Effector memory CD4-positive, alpha-beta T cell (primary cell): ENCODE data around the gene ETV3.
"Not testable (repeated sequence)": the region's sequence is repeated elsewhere in the genome, so short reads cannot be mapped to it uniquely, and the experiment has no call there.

Source experiments
- DNase-seq, 3 donors: peaks; one replicate each; pipeline ENCODE4 v3.0.0-alpha.2; 2020
- H3K27ac ChIP-seq: 2 replicates; pipeline ENCODE4 v1.7.0; 2013; ENCODE audit warnings: mild to moderate bottlenecking, low read length, moderate library complexity; ENCODE audit not compliant: insufficient read depth, poor library complexity, severe bottlenecking
- H3K27me3 ChIP-seq: replicated peaks from 2 replicates; pipeline ENCODE4 v1.7.0; 2013; ENCODE audit warnings: mild to moderate bottlenecking, low read length; ENCODE audit not compliant: insufficient read depth, control insufficient read depth, poor library complexity, severe bottlenecking
- H3K36me3 ChIP-seq: 2 replicates; pipeline ENCODE4 v1.7.0; 2013; ENCODE audit warnings: mild to moderate bottlenecking, low read length, moderate library complexity; ENCODE audit not compliant: control insufficient read depth, insufficient read depth
- H3K4me1 ChIP-seq: 2 replicates; pipeline ENCODE4 v1.7.0; 2013; ENCODE audit warnings: low read length, mild to moderate bottlenecking; ENCODE audit not compliant: control insufficient read depth, insufficient read depth, poor library complexity, severe bottlenecking
- H3K4me3 ChIP-seq: 2 replicates; pipeline ENCODE4 v1.7.0; 2013; ENCODE audit warnings: low read length, low read depth, mild to moderate bottlenecking; ENCODE audit not compliant: insufficient read depth, poor library complexity, severe bottlenecking
- H3K9me3 ChIP-seq: 2 replicates; pipeline ENCODE4 v1.7.0; 2013; ENCODE audit warnings: mild to moderate bottlenecking, low read length, moderate library complexity; ENCODE audit not compliant: control insufficient read depth

Gene ETV3

GRCh38 chr1:157176016-157176415, 37.8 kb upstream of the ETV3 start:
- Histone ChIP-seq H3K4me1 (no peaks in the 10 kb centered on the region), H3K9me3 (no peaks in the 10 kb centered on the region), H3K4me3 (no peak overlapping the region), H3K27me3 (no peaks in the 10 kb centered on the region), H3K27ac (no peak overlapping the region), H3K36me3 (no peaks in the 10 kb centered on the region)
- DNase-seq: no peak

- Histone ChIP-seq H3K27ac (no peak overlapping the region), H3K4me1 (no peaks in the 10 kb centered on the region), H3K36me3 (no peaks in the 10 kb centered on the region), H3K27me3 (no peaks in the 10 kb centered on the region), H3K9me3 (no peaks in the 10 kb centered on the region), H3K4me3 (no peak overlapping the region)
- DNase-seq: no peak
Measured at GRCh38 chr1:157173900-157174410, 35.8 kb upstream of the ETV3 start.

- not testable (repeated sequence) for H3K27me3 ChIP-seq
Measured at GRCh38 chr1:157173241-157173640, 35.0 kb upstream of the ETV3 start.

GRCh38 chr1:157172591-157172990, 34.4 kb upstream of the ETV3 start:
- not testable (repeated sequence) for H3K27me3 ChIP-seq, H3K9me3 ChIP-seq, H3K36me3 ChIP-seq, H3K4me1 ChIP-seq, DNase-seq, H3K27ac ChIP-seq, H3K4me3 ChIP-seq

More at GRCh38 chr1:157173241-157173640, 35.0 kb upstream of the ETV3 start:
- not testable (repeated sequence) for H3K4me1 ChIP-seq, H3K27ac ChIP-seq, H3K36me3 ChIP-seq, H3K9me3 ChIP-seq, H3K4me3 ChIP-seq, DNase-seq

GRCh38 chr1:157171903-157172503, 33.8 kb upstream of the ETV3 start:
- not testable (repeated sequence) for H3K9me3 ChIP-seq, H3K4me3 ChIP-seq, H3K4me1 ChIP-seq

GRCh38 chr1:157170677-157171515, 32.7 kb upstream of the ETV3 start:
- Histone ChIP-seq H3K27me3 (no peaks in the 10 kb centered on the region), H3K4me1 (no peaks in the 10 kb centered on the region), H3K36me3 (no peaks in the 10 kb centered on the region), H3K27ac (no peak overlapping the region), H3K4me3 (no peak overlapping the region), H3K9me3 (no peaks in the 10 kb centered on the region)
- DNase-seq: no peak

More at GRCh38 chr1:157171903-157172503, 33.8 kb upstream of the ETV3 start:
- H3K27ac ChIP-seq, DNase-seq, H3K27me3 ChIP-seq, H3K36me3 ChIP-seq: not testable (repeated sequence)

GRCh38 chr1:157168015-157168414, 29.8 kb upstream of the ETV3 start:
- no peak overlapping the region for H3K4me3 ChIP-seq
- no peaks in the 10 kb centered on the region for H3K9me3 ChIP-seq
- H3K27me3 ChIP-seq: no peaks in the 10 kb centered on the region
- no peaks in the 10 kb centered on the region for H3K4me1 ChIP-seq
- H3K27ac ChIP-seq: no peak overlapping the region
- DNase-seq: no peak
- no peaks in the 10 kb centered on the region for H3K36me3 ChIP-seq

- no peak overlapping the region for H3K4me3 ChIP-seq
- H3K9me3 ChIP-seq: no peaks in the 10 kb centered on the region
- H3K27me3 ChIP-seq: no peaks in the 10 kb centered on the region
- H3K4me1 ChIP-seq: no peaks in the 10 kb centered on the region
- no peak overlapping the region for H3K27ac ChIP-seq
- no peaks in the 10 kb centered on the region for H3K36me3 ChIP-seq
- no peak for DNase-seq
Measured at GRCh38 chr1:157167437-157167836, 29.2 kb upstream of the ETV3 start.

- H3K4me3 ChIP-seq: no peak overlapping the region
- DNase-seq: no peak
- H3K36me3 ChIP-seq: no peaks in the 10 kb centered on the region
- no peaks in the 10 kb centered on the region for H3K9me3 ChIP-seq
- no peak overlapping the region for H3K27ac ChIP-seq
- H3K4me1 ChIP-seq: no peaks in the 10 kb centered on the region
- H3K27me3 ChIP-seq: no peaks in the 10 kb centered on the region
Measured at GRCh38 chr1:157166590-157166989, 28.4 kb upstream of the ETV3 start.
